ENCODE measurements around the gene HSDL1.

HSDL1 gene

GRCh38 chr16:84180519-84181140 lies 35.7 kb upstream of the HSDL1 start:
- TF ChIP-seq CTCF (conservative IDR thresholded peaks at IDR 0.05; ENCODE audit: low read depth, low read length), result no peak
- H3K4me3 ChIP-seq (ENCODE audit: low read depth, low read length), result no peak overlapping the region

GRCh38 chr16:84179612-84180320 lies 34.8 kb upstream of the HSDL1 start:
- H3K4me3 ChIP-seq (ENCODE audit: low read depth, low read length), result no peak overlapping the region
- no peak for DNase-seq (ENCODE audit: low read depth)
- no peak for TF ChIP-seq CTCF (conservative IDR thresholded peaks at IDR 0.05; ENCODE audit: low read depth, low read length)

More at GRCh38 chr16:84180519-84181140, 35.7 kb upstream of the HSDL1 start:
- no peak for DNase-seq (ENCODE audit: low read depth)

GRCh38 chr16:84178892-84179611 lies 34.1 kb upstream of the HSDL1 start:
- no peak for DNase-seq (ENCODE audit: low read depth)
- H3K4me3 ChIP-seq (ENCODE audit: low read depth, low read length), result no peak overlapping the region
- TF ChIP-seq CTCF (conservative IDR thresholded peaks at IDR 0.05; ENCODE audit: low read depth, low read length), result no peak

- no peak overlapping the region for H3K4me3 ChIP-seq (ENCODE audit: low read depth, low read length)
- no peak for DNase-seq (ENCODE audit: low read depth)
- TF ChIP-seq CTCF (conservative IDR thresholded peaks at IDR 0.05; ENCODE audit: low read depth, low read length), result no peak
Observed at GRCh38 chr16:84178146-84178765, 33.3 kb upstream of the HSDL1 start.

- TF ChIP-seq CTCF (conservative IDR thresholded peaks at IDR 0.05; ENCODE audit: low read depth, low read length), result no peak
- H3K4me3 ChIP-seq (ENCODE audit: low read depth, low read length), result no peak overlapping the region
- peak; percentile 46 for DNase-seq (ENCODE audit: low read depth)
Observed at GRCh38 chr16:84177741-84178073, 32.7 kb upstream of the HSDL1 start.

GRCh38 chr16:84176192-84177053 lies 31.4 kb upstream of the HSDL1 start:
- DNase-seq (ENCODE audit: low read depth), result no peak
- no peak overlapping the region for H3K4me3 ChIP-seq (ENCODE audit: low read depth, low read length)
- TF ChIP-seq CTCF (conservative IDR thresholded peaks at IDR 0.05; ENCODE audit: low read depth, low read length), result no peak

Data from choroid plexus epithelial cell (primary cell).